HG02642 (cell line): Measurements from ENCODE around the gene FAXDC2.

Experiments used
- ATAC-seq: cut with Tn5 transposase; IDR thresholded peaks from one replicate; pipeline ENCODE4 v1.9.1; 2021; ENCODE audit warnings: mild to moderate bottlenecking; ENCODE audit not compliant: unreplicated experiment, poor library complexity

FAXDC2 gene

GRCh38 chr5:154802050-154802449, 48.4 kb downstream of the FAXDC2 start:
- ATAC-seq = no peak

DNA sequence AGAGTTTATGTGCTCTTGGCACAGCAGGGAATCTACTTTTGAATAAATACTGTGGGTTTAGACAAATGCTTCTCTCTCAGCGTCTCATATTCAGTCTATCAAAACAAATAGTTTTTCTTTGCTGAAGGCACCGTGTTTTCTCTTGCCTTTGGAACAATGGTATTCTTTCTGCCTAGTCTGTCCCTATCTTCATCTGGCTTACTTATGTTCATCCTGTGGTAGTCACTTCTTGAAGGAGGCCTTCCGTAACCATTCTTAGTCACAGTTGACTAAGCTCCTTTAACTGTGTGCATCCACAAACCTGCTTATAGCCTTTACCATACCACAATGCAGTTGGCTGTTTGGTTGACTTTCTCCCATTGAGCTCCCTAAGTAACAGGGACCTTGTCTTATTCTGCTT, 49.3 kb downstream of the FAXDC2 start:
- no peak for ATAC-seq

- ATAC-seq = no peak
These were observed 49.8 kb downstream of the FAXDC2 start for GRCh38 chr5:154800582-154800981.

DNA sequence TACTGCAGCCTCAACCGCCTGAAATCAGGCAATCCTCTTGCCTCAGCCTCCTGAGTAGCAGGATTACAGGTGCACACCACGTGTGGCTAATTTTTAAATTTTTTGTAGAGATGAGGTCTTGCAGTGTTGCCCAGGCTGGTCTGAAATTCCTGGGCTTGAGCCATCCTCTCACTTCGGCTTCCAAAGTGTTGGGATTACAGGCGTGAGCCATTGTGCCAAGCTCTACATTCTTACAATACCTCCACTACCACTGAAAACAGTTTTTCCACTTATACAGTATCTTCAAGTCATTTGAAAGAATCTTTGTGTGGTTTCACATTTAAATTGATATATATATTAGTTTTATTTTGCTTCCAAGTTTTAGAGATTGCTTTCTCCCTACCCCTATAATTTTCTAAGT, 52.6 kb downstream of the FAXDC2 start:
- no peak for ATAC-seq

DNA sequence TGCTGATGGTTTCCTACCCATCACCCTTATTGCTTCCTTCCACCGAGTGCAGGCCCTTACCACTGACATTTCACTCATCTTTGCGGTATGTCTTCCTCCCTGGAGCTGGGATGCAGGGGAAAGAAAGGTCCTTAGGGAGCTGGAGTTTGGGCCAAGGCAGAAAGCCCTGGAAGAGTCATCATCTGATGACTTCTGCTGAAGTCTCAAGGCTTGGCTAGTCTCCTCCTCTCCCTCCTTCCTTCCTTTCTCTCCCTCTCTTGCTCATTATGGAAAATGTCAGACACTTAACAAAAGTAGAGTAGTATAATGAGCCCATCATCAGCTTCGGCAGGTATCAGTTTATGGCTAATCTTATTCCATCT, 55.2 kb downstream of the FAXDC2 start:
- no peak for ATAC-seq

GRCh38 chr5:154794525-154795234, 55.7 kb downstream of the FAXDC2 start:
- no peak for ATAC-seq

DNA sequence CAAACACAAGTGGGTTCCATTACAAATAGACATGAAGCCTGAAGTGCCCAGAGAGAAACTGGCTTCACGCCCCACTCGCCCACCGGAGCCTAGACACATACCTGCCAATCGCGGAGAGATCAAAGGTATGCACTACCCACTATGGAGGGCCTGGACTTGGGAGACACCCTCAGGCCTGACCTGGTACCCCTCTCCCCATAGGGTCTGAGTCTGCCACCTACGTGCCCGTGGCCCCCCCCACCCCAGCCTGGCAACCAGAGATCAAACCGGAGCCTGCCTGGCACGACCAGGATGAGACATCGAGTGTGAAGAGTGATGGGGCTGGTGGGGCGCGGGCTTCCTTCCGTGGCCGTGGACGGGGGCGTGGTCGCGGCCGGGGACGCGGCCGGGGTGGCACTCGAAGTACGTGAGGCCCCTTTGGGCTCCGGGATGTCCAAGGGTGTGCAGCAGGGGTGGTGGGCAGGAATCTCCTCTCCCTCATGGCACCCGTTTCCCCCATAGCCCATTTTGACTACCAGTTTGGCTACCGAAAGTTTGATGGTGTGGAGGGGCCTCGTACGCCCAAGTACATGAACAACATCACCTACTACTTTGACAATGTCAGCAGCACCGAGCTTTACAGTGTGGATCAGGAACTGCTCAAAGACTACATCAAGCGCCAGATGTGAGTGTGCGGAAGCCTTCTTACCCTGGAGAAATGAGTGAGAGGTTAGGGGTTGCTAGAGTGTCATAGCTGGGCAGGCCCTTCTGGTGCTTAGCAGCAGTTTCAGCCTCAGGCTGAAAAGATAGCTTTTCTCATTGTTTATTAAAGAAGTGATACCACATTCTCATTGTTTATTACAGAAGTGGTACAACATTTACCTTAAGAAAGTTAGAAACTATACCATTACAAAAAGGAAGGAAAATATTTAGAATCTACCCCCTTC, 56.5 kb downstream of the FAXDC2 start:
- no peak for ATAC-seq

DNA sequence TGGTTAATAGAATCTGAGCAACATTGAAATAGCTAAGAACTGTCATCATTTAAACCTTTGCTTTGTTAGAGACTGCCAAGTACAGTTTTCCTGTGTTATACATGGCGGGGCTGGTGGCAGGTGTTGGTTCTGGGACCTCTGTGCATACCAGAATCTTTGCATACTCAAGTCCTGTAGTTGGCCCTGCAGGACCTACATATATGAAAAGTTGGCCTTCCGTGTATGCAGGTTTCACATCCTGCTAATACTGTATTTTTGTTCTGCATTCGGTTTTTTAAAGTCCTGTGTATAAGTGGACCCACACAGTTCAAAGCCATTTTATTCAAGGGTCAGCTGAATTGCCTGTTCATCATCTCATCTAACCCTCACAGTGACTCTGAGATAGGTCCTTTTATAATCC, 58.9 kb downstream of the FAXDC2 start:
- peak; percentile 89 for ATAC-seq

GRCh38 chr5:154788212-154788611, 62.2 kb downstream of the FAXDC2 start:
- no peak for ATAC-seq

- no peak for ATAC-seq
These were observed 64.0 kb downstream of the FAXDC2 start for GRCh38 chr5:154786414-154786813.

DNA sequence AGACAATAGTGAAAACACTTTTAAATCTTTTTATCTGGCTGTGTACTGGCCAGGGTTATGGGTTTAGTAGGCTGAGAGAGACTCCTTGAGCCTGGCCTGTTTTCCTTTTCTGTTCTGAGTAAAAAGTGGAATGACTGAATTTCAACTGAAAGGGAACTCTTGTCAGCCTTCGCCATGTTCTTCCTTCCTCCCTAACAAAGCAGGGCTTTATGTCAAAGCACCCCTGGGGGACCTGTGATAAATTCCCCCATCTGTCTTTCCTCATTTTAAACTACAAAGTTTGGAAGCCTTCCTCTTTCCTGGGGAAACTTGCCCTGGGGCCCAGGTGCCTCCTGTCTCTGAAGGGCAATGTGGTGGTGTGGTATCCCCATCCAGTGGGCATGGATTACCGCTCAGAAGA, 65.5 kb downstream of the FAXDC2 start:
- no peak for ATAC-seq

DNA sequence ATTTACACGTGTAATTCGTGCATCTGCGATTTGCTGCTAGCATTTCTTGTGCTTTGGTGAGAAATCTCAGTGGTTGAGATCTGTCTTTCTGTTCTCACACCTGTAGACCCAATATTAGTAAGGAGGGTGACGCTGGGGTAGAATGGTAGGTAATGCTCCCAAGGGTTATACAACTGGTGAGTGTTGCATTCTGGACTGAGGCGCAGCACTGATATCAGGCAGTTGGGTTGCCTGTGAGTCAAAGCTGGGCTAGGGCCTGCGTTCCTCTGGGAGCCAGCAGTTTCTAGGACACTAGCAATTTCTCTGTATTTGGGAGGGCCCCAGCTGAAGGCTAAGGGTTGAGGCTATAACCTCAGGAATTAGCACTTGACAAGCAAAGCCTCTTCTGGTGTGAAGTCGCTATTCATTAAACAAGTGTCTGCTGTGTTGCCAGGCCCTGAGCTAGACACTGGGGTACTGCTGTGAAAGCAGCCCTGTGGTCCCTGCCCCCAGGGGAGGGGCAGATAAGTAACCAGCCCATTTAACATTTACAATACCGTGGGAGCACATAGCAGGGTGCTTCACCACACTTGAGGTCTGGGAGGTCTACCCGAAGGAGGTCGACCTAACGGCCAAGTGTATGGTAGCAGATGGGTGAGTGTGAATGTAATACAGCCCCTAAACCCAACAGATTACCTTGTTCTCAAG, 66.5 kb downstream of the FAXDC2 start:
- peak; percentile 60 for ATAC-seq

- ATAC-seq = no peak
These were observed 67.4 kb downstream of the FAXDC2 start for GRCh38 chr5:154782812-154783592.

DNA sequence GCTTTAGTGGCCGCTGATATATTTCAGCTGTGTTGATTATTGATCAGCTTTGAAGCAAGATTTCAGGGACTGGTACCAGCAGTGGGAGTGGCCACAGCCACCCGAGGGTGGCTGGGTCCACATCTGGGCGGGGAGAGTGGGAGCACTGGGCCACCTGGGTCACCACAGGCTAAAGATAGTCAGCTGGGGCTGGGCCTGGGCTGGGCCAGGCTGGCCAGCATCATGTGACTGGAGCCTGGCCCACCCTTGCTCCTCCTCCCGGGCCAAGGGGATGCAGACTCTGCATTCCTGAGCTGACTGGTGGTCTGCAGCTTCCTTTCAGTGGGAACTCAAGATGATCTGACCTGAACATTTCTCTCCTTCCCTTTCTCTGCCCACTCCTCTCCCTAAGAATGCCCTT, 68.1 kb downstream of the FAXDC2 start:
- ATAC-seq = no peak

- no peak for ATAC-seq
These were observed 70.3 kb downstream of the FAXDC2 start for GRCh38 chr5:154780128-154780527.

- no peak for ATAC-seq
These were observed 71.3 kb downstream of the FAXDC2 start for GRCh38 chr5:154779105-154779504.

- no peak for ATAC-seq
These were observed 71.9 kb downstream of the FAXDC2 start for GRCh38 chr5:154778534-154778933.

- ATAC-seq = no peak
These were observed 74.2 kb downstream of the FAXDC2 start for GRCh38 chr5:154776167-154776566.

GRCh38 chr5:154773326-154773725, 77.1 kb downstream of the FAXDC2 start:
- ATAC-seq = no peak

DNA sequence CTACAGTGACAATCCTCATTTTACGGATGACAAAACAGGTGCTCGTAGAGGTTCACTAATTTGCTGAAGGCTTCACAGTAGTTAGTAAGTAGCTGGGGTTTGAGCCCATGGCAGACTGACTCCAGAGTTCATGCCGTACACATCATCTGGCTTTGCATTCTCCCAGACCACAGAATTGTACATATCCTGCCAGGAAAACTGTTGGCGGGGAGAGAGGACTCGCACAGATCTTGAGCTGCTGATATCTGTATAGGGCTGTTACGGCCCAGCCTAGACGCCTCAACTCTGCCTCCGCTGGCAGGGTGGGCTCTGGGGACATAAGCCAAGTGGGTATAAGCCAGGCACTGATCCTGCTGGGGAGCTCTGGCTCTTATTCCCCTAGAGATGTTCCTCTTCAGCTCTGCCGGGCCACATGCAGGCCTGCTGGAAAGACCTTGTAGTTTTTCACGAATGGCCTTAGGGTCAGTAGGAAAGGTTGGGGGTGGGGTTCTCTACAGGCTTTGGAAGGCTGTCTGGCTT, 79.0 kb downstream of the FAXDC2 start:
- no peak for ATAC-seq
